HUES64 (cell line): ENCODE results near the gene RAB3C. TPM values are rescaled to one million over a fixed set of nuclear protein-coding genes. Genes with fewer than 3 reads are reported as not detected.
"Not testable (repeated sequence)": the region's sequence is repeated elsewhere in the genome, so short reads cannot be mapped to it uniquely, and the experiment has no call there.

Source experiments
- H3K27ac ChIP-seq: 2 replicates; pipeline ENCODE4 v1.7.0; 2013; ENCODE audit warnings: low read depth, low read length, inconsistent platforms
- H3K27me3 ChIP-seq: 2 replicates; pipeline ENCODE4 v1.6.1; 2013; ENCODE audit warnings: mild to moderate bottlenecking, low read length; ENCODE audit not compliant: insufficient read depth
- H3K36me3 ChIP-seq: 2 replicates; pipeline ENCODE4 v1.6.1; 2013; ENCODE audit warnings: mild to moderate bottlenecking, low read length; ENCODE audit not compliant: insufficient read depth
- H3K4me1 ChIP-seq: 2 replicates; pipeline ENCODE4 v1.6.1; 2013; ENCODE audit warnings: mild to moderate bottlenecking, low read length, moderate library complexity; ENCODE audit not compliant: insufficient read depth
- H3K4me3 ChIP-seq: 2 replicates; pipeline ENCODE4 v1.5.1; 2013; ENCODE audit warnings: mild to moderate bottlenecking, low read length, moderate library complexity
- H3K9ac ChIP-seq: 2 replicates; pipeline ENCODE4 v1.6.1; 2013; ENCODE audit warnings: mild to moderate bottlenecking, low read depth, low read length
- H3K9me3 ChIP-seq: 2 replicates; pipeline ENCODE4 v1.6.1; 2013; ENCODE audit warnings: low read depth, low read length; ENCODE audit not compliant: insufficient read depth
- WGBS: fragments of 150-250, 120-280 bp; methylation state at CpG from one replicate; pipeline ENCODE4 v1.1.7; 2013; ENCODE audit warnings: missing lambda C conversion rate; 5-methylcytosine and 5-hydroxymethylcytosine counted together
- polyA plus RNA-seq, 2 experiments: library from polyadenylated mRNA; stranded (reverse); fragments of 50-300 nt; gene quantifications; one replicate each; pipeline ENCODE4 v1.2.3, GENCODE V29; 2013

RAB3C gene
- 14.6 TPM for polyA plus RNA-seq (2013, experiment 1 of 2)
- polyA plus RNA-seq (2013, experiment 2 of 2): 17.2 TPM

- Histone ChIP-seq H3K4me3 (peak within 1 kb of the TSS; percentile 87), H3K4me1 (no peaks in the 10 kb centered on the region), H3K27me3 (peaks cover 36% of the 10 kb centered on the region), H3K9ac (peak within 1 kb of the TSS; percentile 59), H3K27ac (no peak within 1 kb of the TSS), H3K9me3 (no peaks in the 10 kb centered on the region), H3K36me3 (no peaks in the 10 kb centered on the region)
- WGBS: under 1% methylated on average over 43 of the region's 43 CpGs
Observed at GRCh38 chr5:58582803-58583491, at the start of gene RAB3C. TSS of gene RAB3C (plus strand) at chr5:58583075. CDS start at chr5:58583209, 134 bp downstream.

GRCh38 chr5:58541935-58542334, 40.9 kb upstream of the RAB3C start:
- WGBS: 93% methylated on average over 9 of the region's 9 CpGs
- not testable (repeated sequence) for H3K9me3 ChIP-seq, H3K27ac ChIP-seq, H3K27me3 ChIP-seq, H3K9ac ChIP-seq, H3K36me3 ChIP-seq, H3K4me3 ChIP-seq, H3K4me1 ChIP-seq

DNA sequence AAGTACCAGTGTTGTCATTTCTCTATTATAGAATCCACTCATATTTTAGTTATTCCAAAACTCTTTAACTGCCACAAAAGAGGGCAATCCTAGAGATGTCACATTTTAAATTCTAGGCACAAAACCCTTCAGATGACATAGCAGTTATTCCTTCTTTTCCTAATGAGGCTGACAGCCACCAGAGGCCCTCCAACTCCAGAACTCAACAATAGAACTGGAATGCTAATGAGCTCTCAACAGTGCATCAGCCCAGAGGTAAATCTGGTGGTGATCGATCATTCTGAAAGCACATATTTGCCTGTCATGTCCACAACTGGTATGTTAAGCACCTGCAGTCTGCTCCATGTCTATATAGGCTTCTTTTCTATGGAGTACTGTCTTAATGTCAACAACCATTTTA, 40.2 kb upstream of the RAB3C start:
- H3K9ac ChIP-seq: no peak overlapping the region
- 97% methylated on average over 1 of the region's 1 CpG for WGBS
- no peaks in the 10 kb centered on the region for H3K27me3 ChIP-seq
- H3K36me3 ChIP-seq: no peaks in the 10 kb centered on the region
- H3K9me3 ChIP-seq: peaks cover 6% of the 10 kb centered on the region; the same call in 1 of the 2 replicates
- no peak overlapping the region for H3K4me3 ChIP-seq
- no peak overlapping the region for H3K27ac ChIP-seq
- H3K4me1 ChIP-seq: no peaks in the 10 kb centered on the region

DNA sequence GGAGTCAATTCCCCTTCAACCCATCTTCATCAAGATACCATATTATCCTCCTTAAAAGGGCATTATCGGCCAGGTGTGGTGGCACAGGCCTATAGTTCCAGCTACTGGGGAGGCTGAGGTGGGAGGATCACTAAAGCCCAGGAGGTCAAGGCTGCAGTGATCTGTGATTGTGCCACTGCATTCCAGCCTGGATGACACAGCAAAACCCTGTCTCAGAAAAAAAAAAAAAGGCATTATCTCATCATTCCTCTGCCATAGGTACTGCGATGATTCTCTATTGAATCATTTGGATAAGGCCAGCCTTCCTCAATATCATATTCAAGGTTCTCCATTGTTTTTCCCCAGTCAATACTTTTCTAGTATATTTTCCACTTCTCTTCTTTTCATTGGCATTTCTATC, 39.2 kb upstream of the RAB3C start:
- Histone ChIP-seq H3K9me3 (peaks cover 6% of the 10 kb centered on the region; the same call in 1 of the 2 replicates), H3K27ac (no peak overlapping the region), H3K4me1 (no peaks in the 10 kb centered on the region), H3K4me3 (no peak overlapping the region), H3K36me3 (no peaks in the 10 kb centered on the region), H3K27me3 (no peaks in the 10 kb centered on the region), H3K9ac (no peak overlapping the region)
- 98% methylated on average over 2 of the region's 2 CpGs for WGBS

DNA sequence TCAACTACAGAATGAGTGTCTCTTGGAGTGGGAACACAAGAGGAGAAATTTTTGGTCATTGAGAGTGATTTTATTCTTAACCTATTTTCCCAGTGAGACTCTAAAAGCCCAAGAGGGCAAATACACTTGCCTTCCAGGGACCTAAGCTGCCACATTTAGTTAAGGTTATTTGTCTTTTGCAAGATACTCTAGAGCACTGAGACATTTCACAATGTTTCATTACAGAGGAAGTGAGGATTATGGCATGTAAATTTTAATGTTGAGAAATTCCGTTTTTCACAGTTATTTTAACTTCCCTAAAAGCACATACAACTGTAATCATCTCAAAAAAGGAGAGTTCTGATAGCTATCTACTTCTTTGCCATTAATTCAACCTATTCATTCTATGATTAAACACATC, 38.7 kb upstream of the RAB3C start:
- 100% methylated on average over 1 of the region's 1 CpG for WGBS

GRCh38 chr5:58544926-58545325, 37.9 kb upstream of the RAB3C start:
- WGBS: 100% methylated on average over 1 of the region's 2 CpGs
- no peaks in the 10 kb centered on the region for H3K27me3 ChIP-seq
- H3K9me3 ChIP-seq: peaks cover 6% of the 10 kb centered on the region; the same call in 1 of the 2 replicates
- H3K36me3 ChIP-seq: no peaks in the 10 kb centered on the region
- no peak overlapping the region for H3K9ac ChIP-seq
- no peaks in the 10 kb centered on the region for H3K4me1 ChIP-seq
- no peak overlapping the region for H3K4me3 ChIP-seq
- no peak overlapping the region for H3K27ac ChIP-seq

More for the DNA sequence above, 38.7 kb upstream of the RAB3C start:
- H3K36me3 ChIP-seq: no peaks in the 10 kb centered on the region
- H3K4me3 ChIP-seq: no peak overlapping the region
- no peaks in the 10 kb centered on the region for H3K4me1 ChIP-seq
- H3K9me3 ChIP-seq: peaks cover 6% of the 10 kb centered on the region; the same call in 1 of the 2 replicates
- no peak overlapping the region for H3K9ac ChIP-seq
- no peaks in the 10 kb centered on the region for H3K27me3 ChIP-seq
- no peak overlapping the region for H3K27ac ChIP-seq

DNA sequence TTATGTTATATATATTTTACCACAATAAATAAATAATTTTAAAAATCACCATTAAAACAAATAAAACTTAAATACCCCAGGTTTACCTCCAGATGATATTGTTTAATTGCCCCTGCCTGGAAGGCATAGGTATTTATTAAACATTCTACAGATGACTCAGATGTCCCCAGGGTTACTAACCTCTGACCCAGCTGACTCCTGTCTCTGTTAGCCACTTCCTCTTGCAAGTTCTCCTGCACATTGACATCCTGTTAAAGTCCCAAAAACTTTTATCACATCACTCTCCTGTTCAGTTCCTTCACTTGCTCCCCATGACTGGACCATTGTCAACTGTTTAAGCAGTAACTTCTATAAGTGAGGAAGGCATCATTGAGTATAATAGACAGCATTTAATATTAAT, 37.0 kb upstream of the RAB3C start:
- Histone ChIP-seq H3K4me3 (no peak overlapping the region), H3K9me3 (peaks cover 6% of the 10 kb centered on the region; the same call in 1 of the 2 replicates), H3K36me3 (no peaks in the 10 kb centered on the region), H3K9ac (no peak overlapping the region), H3K27me3 (no peaks in the 10 kb centered on the region), H3K27ac (no peak overlapping the region), H3K4me1 (no peaks in the 10 kb centered on the region)

GRCh38 chr5:58548068-58548467, 34.8 kb upstream of the RAB3C start:
- H3K4me1 ChIP-seq: no peaks in the 10 kb centered on the region
- H3K9ac ChIP-seq: no peak overlapping the region
- no peaks in the 10 kb centered on the region for H3K36me3 ChIP-seq
- 96% methylated on average over 2 of the region's 2 CpGs for WGBS
- H3K27ac ChIP-seq: no peak overlapping the region
- no peaks in the 10 kb centered on the region for H3K27me3 ChIP-seq
- H3K9me3 ChIP-seq: no peaks in the 10 kb centered on the region
- no peak overlapping the region for H3K4me3 ChIP-seq

- Histone ChIP-seq H3K4me1 (no peaks in the 10 kb centered on the region), H3K4me3 (no peak overlapping the region), H3K27me3 (no peaks in the 10 kb centered on the region), H3K36me3 (no peaks in the 10 kb centered on the region), H3K27ac (no peak overlapping the region), H3K9me3 (no peaks in the 10 kb centered on the region), H3K9ac (no peak overlapping the region)
- WGBS: no CpG with 5 or more reads among the region's 1 CpG
Observed at GRCh38 chr5:58551492-58551891, 31.4 kb upstream of the RAB3C start.

GRCh38 chr5:58557665-58558338, 25.1 kb upstream of the RAB3C start:
- not testable (repeated sequence) for H3K4me1 ChIP-seq, H3K27ac ChIP-seq, H3K9me3 ChIP-seq, H3K9ac ChIP-seq, H3K27me3 ChIP-seq, H3K36me3 ChIP-seq
- 64% methylated on average over 29 of the region's 32 CpGs for WGBS
- peak overlapping the region; percentile 40 for H3K4me3 ChIP-seq

DNA sequence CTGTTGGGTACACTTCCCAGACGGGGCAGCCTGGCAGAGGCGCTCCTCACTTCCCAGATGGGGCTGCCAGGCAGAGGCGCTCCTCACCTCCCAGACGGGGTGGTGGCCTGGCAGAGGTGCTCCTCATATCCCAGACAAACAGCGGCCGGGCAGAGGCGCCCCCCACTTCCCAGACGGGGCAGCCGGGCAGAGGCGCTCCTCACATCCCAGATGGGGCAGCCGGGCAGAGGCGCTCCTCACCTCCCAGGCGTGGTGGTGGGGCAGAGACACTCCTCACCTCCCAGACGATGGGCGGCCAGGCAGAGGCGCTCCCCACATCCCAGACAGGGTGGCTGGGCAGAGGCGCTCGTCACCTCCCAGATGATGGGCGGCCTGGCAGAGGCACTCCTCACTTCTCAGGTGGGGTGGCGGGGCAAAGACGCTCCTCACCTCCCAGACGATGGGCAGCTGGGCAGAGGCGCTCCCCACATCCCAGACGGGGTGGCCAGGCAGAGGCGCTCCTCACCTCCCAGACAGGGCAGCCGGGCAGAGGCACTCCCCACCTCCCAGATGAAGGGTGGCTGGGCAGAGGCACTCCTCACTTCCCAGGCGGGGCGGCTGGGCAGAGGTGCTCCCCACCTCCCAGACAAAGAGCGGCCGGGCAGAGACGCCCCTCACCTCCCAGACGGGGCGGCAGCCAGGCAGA, 19.7 kb upstream of the RAB3C start:
- H3K27me3 ChIP-seq, H3K9ac ChIP-seq, H3K9me3 ChIP-seq, H3K27ac ChIP-seq, H3K36me3 ChIP-seq, H3K4me1 ChIP-seq, H3K4me3 ChIP-seq: not testable (repeated sequence)
- 87% methylated on average over 33 of the region's 33 CpGs for WGBS
